Measurements from ENCODE around the gene MFSD6L. TPM values are rescaled to one million over a fixed set of nuclear protein-coding genes. Genes with fewer than 3 reads are reported as not detected.

The MFSD6L gene
- total and polyA plus RNA-seq, 2 of the 13 experiments (the other 11 are each of a cell fraction or from before 2014, with no cell fraction given) = not detected

DNA sequence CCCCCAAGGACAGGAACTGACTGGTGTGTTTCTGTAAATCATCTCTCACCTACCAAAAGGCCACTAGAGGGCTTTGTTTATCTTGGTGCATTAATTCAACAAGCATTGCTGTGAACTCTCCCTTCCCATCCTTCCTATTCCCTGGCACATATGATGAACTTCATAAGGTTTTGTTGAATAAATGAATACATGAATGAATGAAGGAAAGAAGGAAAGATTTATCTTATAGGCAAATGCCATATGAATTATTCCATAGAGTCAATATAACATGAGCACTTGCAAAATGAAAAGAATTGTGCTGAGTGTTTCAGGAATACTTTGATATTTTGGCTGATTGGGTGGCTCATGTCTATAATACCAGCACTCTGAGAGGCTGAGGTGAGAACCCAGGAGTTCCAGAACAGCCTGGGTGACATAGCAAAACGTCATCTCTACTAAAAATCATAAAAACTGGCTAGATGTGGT is 45.2 kb downstream of the MFSD6L start:
- peak; percentile 83 for ATAC-seq
- Histone ChIP-seq H2AFZ (ENCODE audit: low read length) (no peak overlapping the region), H3K27ac (ENCODE audit: extremely low read length, insufficient read depth, low read length) (no peak overlapping the region), H4K20me1 (ENCODE audit: insufficient read depth, low read length) (no peaks in the 10 kb centered on the region), H3K4me2 (ENCODE audit: low read depth, low read length) (no peak overlapping the region), H3K4me1 (ENCODE audit: insufficient read depth, low read length) (no peaks in the 10 kb centered on the region), H3K79me2 (ENCODE audit: insufficient read depth, low read length) (no peaks in the 10 kb centered on the region), H3K4me3 (replicated peaks in 1 of 3; ENCODE audit: insufficient read depth in 1 of 3, low read depth in 2 of 3, low read length in 3 of 3) (no peak overlapping the region), H3K27me3 (ENCODE audit: control insufficient read depth in 1 of 2, insufficient read depth in 2 of 2, low read length in 2 of 2) (peaks cover 8 to 53% of the 10 kb centered on the region in 2 experiments), H3K9me3 (ENCODE audit: low read length) (no peaks in the 10 kb centered on the region), H3K9ac (ENCODE audit: insufficient read depth, low read depth, low read length) (no peak overlapping the region), H3K36me3 (replicated peaks in 1 of 2; ENCODE audit: control insufficient read depth in 1 of 2, insufficient read depth in 2 of 2, low read length in 2 of 2) (no peaks in the 10 kb centered on the region)
- no TSS peak for BruUV-seq (replicated peaks)
- in situ Hi-C loops (cut with HindIII; ENCODE audit: extremely low pct_ligation_motif_present, low pct_unique_long_range_greater_than_20kb) = no loop called here
- ChIA-PET POLR2A (no interaction called here), CTCF (ENCODE audit: low intra/inter-chr PET ratio, low total read pairs) (interaction anchor here (0.9 to 1.1 kb wide), 2 partner anchors 32 to 141 kb away, joined by 4 to 6 read pairs; no protein-coding TSS in a partner anchor)
- TF ChIP-seq, protein P1, sequence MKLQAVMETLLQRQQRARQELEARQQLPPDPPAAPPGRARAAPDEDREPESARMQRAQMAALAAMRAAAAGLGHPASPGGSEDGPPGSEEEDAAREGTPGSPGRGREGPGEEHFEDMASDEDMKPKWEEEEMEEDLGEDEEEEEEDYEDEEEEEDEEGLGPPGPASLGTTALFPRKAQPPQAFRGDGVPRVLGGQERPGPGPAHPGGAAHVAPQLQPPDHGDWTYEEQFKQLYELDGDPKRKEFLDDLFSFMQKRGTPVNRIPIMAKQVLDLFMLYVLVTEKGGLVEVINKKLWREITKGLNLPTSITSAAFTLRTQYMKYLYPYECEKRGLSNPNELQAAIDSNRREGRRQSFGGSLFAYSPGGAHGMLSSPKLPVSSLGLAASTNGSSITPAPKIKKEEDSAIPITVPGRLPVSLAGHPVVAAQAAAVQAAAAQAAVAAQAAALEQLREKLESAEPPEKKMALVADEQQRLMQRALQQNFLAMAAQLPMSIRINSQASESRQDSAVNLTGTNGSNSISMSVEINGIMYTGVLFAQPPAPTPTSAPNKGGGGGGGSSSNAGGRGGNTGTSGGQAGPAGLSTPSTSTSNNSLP (IDR thresholded peaks at IDR 0.05; ENCODE audit: low read depth, low read length) = 0 out of 2 replicates have a peak, but pooled peaks have one; percentile 32
- no peak for TF ChIP-seq FOXM1 (CRISPR knock-in tag; IDR thresholded peaks at IDR 0.05)
- TF ChIP-seq, protein P2, sequence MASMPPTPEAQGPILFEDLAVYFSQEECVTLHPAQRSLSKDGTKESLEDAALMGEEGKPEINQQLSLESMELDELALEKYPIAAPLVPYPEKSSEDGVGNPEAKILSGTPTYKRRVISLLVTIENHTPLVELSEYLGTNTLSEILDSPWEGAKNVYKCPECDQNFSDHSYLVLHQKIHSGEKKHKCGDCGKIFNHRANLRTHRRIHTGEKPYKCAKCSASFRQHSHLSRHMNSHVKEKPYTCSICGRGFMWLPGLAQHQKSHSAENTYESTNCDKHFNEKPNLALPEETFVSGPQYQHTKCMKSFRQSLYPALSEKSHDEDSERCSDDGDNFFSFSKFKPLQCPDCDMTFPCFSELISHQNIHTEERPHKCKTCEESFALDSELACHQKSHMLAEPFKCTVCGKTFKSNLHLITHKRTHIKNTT (CRISPR knock-in tag; IDR thresholded peaks at IDR 0.05) = no peak
- no peak for TF ChIP-seq HNRNPLL (IDR thresholded peaks at IDR 0.05; ENCODE audit: low read depth, low read length, poor library complexity, severe bottlenecking)
- TF ChIP-seq STAG1 (CRISPR knock-in tag; IDR thresholded peaks at IDR 0.05) = peak; percentile 39
- TF ChIP-seq ZNF577 (CRISPR knock-in tag; IDR thresholded peaks at IDR 0.05; ENCODE audit: borderline replicate concordance, low read depth) = no peak
- TF ChIP-seq MYNN (CRISPR knock-in tag; IDR thresholded peaks at IDR 0.05; ENCODE audit: low read depth) = no peak
- TF ChIP-seq, protein P3, sequence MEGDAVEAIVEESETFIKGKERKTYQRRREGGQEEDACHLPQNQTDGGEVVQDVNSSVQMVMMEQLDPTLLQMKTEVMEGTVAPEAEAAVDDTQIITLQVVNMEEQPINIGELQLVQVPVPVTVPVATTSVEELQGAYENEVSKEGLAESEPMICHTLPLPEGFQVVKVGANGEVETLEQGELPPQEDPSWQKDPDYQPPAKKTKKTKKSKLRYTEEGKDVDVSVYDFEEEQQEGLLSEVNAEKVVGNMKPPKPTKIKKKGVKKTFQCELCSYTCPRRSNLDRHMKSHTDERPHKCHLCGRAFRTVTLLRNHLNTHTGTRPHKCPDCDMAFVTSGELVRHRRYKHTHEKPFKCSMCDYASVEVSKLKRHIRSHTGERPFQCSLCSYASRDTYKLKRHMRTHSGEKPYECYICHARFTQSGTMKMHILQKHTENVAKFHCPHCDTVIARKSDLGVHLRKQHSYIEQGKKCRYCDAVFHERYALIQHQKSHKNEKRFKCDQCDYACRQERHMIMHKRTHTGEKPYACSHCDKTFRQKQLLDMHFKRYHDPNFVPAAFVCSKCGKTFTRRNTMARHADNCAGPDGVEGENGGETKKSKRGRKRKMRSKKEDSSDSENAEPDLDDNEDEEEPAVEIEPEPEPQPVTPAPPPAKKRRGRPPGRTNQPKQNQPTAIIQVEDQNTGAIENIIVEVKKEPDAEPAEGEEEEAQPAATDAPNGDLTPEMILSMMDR (CRISPR knock-in tag; IDR thresholded peaks at IDR 0.05) = peak; percentile 56
- peak; percentile 42; the same call in 1 of the 2 replicates for TF ChIP-seq SMC3 (IDR thresholded peaks at IDR 0.05; ENCODE audit: low read length)
- TF ChIP-seq FOXA3 (CRISPR knock-in tag; IDR thresholded peaks at IDR 0.05) = peak; percentile 94
- TF ChIP-seq MIXL1 (CRISPR knock-in tag; IDR thresholded peaks at IDR 0.05) = 0 out of 2 replicates have a peak, but pooled peaks have one; percentile 38
- no peak for TF ChIP-seq ZFP36 (IDR thresholded peaks at IDR 0.05; ENCODE audit: borderline replicate concordance, low read depth, low read length, partially characterized antibody)
- TF ChIP-seq RELA (CRISPR knock-in tag; IDR thresholded peaks at IDR 0.05) = no peak
- peak; percentile 56 for TF ChIP-seq FOXA1 (IDR thresholded peaks at IDR 0.05)
- peak; percentile 96 for TF ChIP-seq FOXA1 (CRISPR knock-in tag; IDR thresholded peaks at IDR 0.05)
- no peak for TF ChIP-seq BCL6 (CRISPR knock-in tag; IDR thresholded peaks at IDR 0.05)
- TF ChIP-seq ZNF230 (CRISPR knock-in tag; IDR thresholded peaks at IDR 0.05) = no peak
- TF ChIP-seq ARID2 (CRISPR knock-in tag; IDR thresholded peaks at IDR 0.05; ENCODE audit: borderline replicate concordance) = no peak
- no peak for TF ChIP-seq ATM (IDR thresholded peaks at IDR 0.05; ENCODE audit: borderline replicate concordance)
- no peak for TF ChIP-seq KAT8 (CRISPR knock-in tag; IDR thresholded peaks at IDR 0.05)
- TF ChIP-seq FOXK1 (CRISPR knock-in tag; IDR thresholded peaks at IDR 0.05; ENCODE audit: borderline replicate concordance, low read depth) = peak; percentile 55; the same call in 1 of the 2 replicates
- peak; percentile 49 for FAIRE-seq
- DNase-seq (ENCODE audit: low spot score) = peak; percentile 34
- WGBS (ENCODE audit: low lambda C conversion rate) = 0% methylated on average over 1 of the region's 1 CpG
- intact Hi-C loops (cut with micrococcal nuclease; ENCODE audit: unreplicated experiment) = loop anchor here (1.0 kb wide), 1 partner anchor 34 kb away; no protein-coding TSS in a partner anchor
